HepG2 (cell line): Measurements from ENCODE around the gene FGFR4.

Experiments
- CTCF ChIP-seq: sonication (generic); formaldehyde crosslinking; IDR thresholded peaks from 2 replicates; pipeline ENCODE4 v1.5.0; 2020; ENCODE audit warnings: mild to moderate bottlenecking, missing genetic modification reagents, moderate library complexity
- ERF ChIP-seq: IDR thresholded peaks from 2 replicates; pipeline ENCODE4 v1.6.1; 2018; ENCODE audit warnings: missing biosample characterization, missing genetic modification reagents
- FOXM1 ChIP-seq: sonication (generic); formaldehyde crosslinking; IDR thresholded peaks from 2 replicates; pipeline ENCODE4 v1.5.0; 2020; ENCODE audit warnings: missing genetic modification reagents
- HES4 ChIP-seq: sonication (generic); formaldehyde crosslinking; IDR thresholded peaks from 2 replicates; pipeline ENCODE4 v1.9.0; 2021; ENCODE audit warnings: mild to moderate bottlenecking, missing genetic modification reagents, borderline replicate concordance
- NR2F1 ChIP-seq, 2 experiments: fragments of 450-650 bp in 1 of 2; formaldehyde crosslinking in 1 of 2; IDR thresholded peaks; 2 replicates each; pipeline versions ENCODE4 v1.5.0 to v1.6.1; 2016 to 2020; ENCODE audit warnings: mild to moderate bottlenecking in 1 of 2, missing compliant biosample characterization in 1 of 2, missing genetic modification reagents in 1 of 2, moderate library complexity in 1 of 2
- POLR2A ChIP-seq, 2 experiments: IDR thresholded peaks; 2 replicates each; pipeline ENCODE4 v1.6.1; 2011; ENCODE audit warnings: low read depth in 2 of 2, low read length in 2 of 2, mild to moderate bottlenecking in 1 of 2, moderate library complexity in 1 of 2; ENCODE audit not compliant: insufficient read depth in 1 of 2
- REXO4 ChIP-seq: sonication (generic); formaldehyde crosslinking; IDR thresholded peaks from 2 replicates; pipeline ENCODE4 v1.8.0; 2022; ENCODE audit warnings: missing genetic modification reagents, mild to moderate bottlenecking, borderline replicate concordance
- TCF7 ChIP-seq: sonication (generic); IDR thresholded peaks from 2 replicates; pipeline ENCODE4 v1.6.1; 2016; ENCODE audit warnings: antibody characterized with exemption, low read depth
- ZNF12 ChIP-seq: sonication (generic); formaldehyde crosslinking; IDR thresholded peaks from 2 replicates; pipeline ENCODE4 v1.5.0; 2020; ENCODE audit warnings: missing genetic modification reagents
- ZNF275 ChIP-seq: sonication (generic); formaldehyde crosslinking; IDR thresholded peaks from 2 replicates; pipeline ENCODE4 v1.8.0; 2022; ENCODE audit warnings: missing genetic modification reagents, mild to moderate bottlenecking, inconsistent platforms, borderline replicate concordance
- ZNF362 ChIP-seq: sonication (generic); formaldehyde crosslinking; IDR thresholded peaks from 2 replicates; pipeline ENCODE4 v1.4.0; 2020; ENCODE audit warnings: missing genetic modification reagents, mild to moderate bottlenecking, borderline replicate concordance
- ZNF704 ChIP-seq: sonication (generic); formaldehyde crosslinking; IDR thresholded peaks from 2 replicates; pipeline ENCODE4 v1.8.1; 2023; ENCODE audit warnings: mild to moderate bottlenecking, inconsistent platforms, moderate library complexity, missing genetic modification reagents, borderline replicate concordance
- ZZZ3 ChIP-seq: sonication (generic); formaldehyde crosslinking; IDR thresholded peaks from 2 replicates; pipeline ENCODE4 v1.4.0; 2020; ENCODE audit warnings: missing genetic modification reagents, mild to moderate bottlenecking, borderline replicate concordance

- TF ChIP-seq ZNF704 (no peak), REXO4 (CRISPR knock-in tag) (no peak), FOXM1 (CRISPR knock-in tag) (no peak), CTCF (no peak), ZNF275 (CRISPR knock-in tag) (no peak), ZNF362 (CRISPR knock-in tag) (no peak), ERF (CRISPR knock-in tag) (no peak), TCF7 (no peak), ZZZ3 (CRISPR knock-in tag) (no peak), HES4 (CRISPR knock-in tag) (no peak), ZNF12 (CRISPR knock-in tag) (no peak), POLR2A (IDR thresholded peaks at IDR 0.05; ENCODE audit: insufficient read depth in 1 of 2, low read depth in 2 of 2, low read length in 2 of 2) (no peak), NR2F1 (CRISPR knock-in tag; IDR thresholded peaks at IDR 0.05) (no peak)
Observed at GRCh38 chr5:177045631-177046030, 41.1 kb upstream of the FGFR4 start.
